ENCODE measurements around the gene ADAM8.

DNA sequence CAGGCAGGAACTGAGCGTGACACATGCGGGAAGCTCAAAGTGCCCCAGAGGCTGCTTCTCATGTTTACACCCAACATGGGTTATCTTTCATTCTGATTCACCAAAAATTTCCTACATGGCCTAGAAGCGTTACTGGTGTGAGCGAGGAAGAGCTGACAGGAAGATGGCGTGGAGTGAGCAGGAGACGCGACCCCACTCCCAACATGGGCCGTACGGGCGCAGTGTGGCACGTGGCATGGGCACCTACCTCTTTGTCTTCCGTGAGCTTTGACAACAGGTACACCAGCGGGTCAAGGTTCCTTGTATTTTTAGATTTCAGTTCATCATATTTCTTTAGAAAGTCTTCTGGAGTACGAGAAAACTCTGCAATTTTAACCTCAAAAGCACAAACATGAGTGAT lies 23.1 kb upstream of the ADAM8 start:
- TF ChIP-seq, protein P1, sequence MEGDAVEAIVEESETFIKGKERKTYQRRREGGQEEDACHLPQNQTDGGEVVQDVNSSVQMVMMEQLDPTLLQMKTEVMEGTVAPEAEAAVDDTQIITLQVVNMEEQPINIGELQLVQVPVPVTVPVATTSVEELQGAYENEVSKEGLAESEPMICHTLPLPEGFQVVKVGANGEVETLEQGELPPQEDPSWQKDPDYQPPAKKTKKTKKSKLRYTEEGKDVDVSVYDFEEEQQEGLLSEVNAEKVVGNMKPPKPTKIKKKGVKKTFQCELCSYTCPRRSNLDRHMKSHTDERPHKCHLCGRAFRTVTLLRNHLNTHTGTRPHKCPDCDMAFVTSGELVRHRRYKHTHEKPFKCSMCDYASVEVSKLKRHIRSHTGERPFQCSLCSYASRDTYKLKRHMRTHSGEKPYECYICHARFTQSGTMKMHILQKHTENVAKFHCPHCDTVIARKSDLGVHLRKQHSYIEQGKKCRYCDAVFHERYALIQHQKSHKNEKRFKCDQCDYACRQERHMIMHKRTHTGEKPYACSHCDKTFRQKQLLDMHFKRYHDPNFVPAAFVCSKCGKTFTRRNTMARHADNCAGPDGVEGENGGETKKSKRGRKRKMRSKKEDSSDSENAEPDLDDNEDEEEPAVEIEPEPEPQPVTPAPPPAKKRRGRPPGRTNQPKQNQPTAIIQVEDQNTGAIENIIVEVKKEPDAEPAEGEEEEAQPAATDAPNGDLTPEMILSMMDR (IDR thresholded peaks at IDR 0.05) = no peak
- TF ChIP-seq REST (IDR thresholded peaks at IDR 0.05; ENCODE audit: insufficient read depth in 1 of 2, low read depth in 2 of 2, low read length in 1 of 2) = no peak
- TF ChIP-seq POLR2AphosphoS5 (IDR thresholded peaks at IDR 0.05; ENCODE audit: low read depth, low read length) = no peak
